IPS-11a (cell line): ENCODE results near the gene EML4.
"Not testable (repeated sequence)": the region's sequence is repeated elsewhere in the genome, so short reads cannot be mapped to it uniquely, and the experiment has no call there.

Source experiments
- H3K4me3 ChIP-seq: one replicate; pipeline ENCODE4 v1.5.1; 2013; ENCODE audit warnings: low read depth, low read length, control low read depth

The EML4 gene

GRCh38 chr2:42248846-42249245 lies 79.7 kb downstream of the EML4 start:
- no peak overlapping the region for H3K4me3 ChIP-seq

GRCh38 chr2:42249284-42249683 lies 80.1 kb downstream of the EML4 start:
- no peak overlapping the region for H3K4me3 ChIP-seq

DNA sequence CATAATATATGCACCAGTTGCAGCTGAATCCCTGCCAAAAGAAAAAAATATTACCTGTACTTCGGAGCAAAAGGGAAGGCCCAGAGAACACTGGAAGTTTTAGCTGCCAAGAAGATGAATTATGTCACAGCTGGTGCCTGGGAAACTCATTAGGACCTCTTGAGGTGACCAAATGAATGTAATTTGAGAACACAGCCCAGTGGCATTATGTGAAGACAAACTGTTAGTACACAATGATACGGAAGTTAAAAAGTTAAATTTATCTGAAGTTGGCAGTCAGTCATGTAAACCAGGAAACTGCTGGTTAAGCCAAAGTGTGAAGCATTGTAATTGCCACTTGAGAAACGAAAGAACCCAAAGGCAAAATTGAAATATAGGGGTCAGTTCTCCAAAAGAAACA lies 80.7 kb downstream of the EML4 start:
- H3K4me3 ChIP-seq = no peak overlapping the region

GRCh38 chr2:42250925-42251324 lies 81.8 kb downstream of the EML4 start:
- H3K4me3 ChIP-seq = no peak overlapping the region

- H3K4me3 ChIP-seq = no peak overlapping the region
Measured at GRCh38 chr2:42252464-42252863, 83.3 kb downstream of the EML4 start.

GRCh38 chr2:42254186-42254895 lies 85.2 kb downstream of the EML4 start:
- no peak overlapping the region for H3K4me3 ChIP-seq

GRCh38 chr2:42256505-42256904 lies 87.4 kb downstream of the EML4 start:
- no peak overlapping the region for H3K4me3 ChIP-seq

DNA sequence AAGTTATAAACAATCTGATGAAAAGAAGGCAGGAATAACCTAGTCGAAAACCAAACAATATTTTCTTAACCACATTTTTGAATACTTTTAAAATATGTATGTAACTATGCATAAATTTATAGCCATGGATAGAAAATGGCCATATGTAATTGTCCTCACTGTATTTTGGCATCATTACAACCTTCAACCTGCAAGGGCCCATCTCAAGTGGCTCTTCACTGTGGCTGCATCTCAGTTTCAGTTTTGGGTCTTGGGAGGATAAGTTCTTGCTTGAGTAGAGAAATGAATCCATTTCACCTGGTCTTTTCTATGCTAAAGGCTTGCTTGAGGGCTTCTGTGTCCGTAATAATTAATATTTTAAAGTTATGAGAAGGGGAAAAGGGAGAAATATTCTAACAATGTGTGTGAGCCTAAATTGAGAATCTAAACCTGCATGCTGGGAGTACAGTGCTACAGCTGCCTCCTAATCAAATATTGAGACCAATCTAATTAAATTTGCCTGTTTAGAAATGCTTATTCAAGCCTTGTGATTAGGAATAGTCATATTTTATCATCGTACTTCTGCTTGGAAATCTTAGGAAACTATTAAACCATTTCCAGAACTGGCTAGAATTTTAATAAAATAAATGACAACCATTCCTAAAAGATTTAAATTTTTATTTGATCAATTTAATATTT lies 92.5 kb downstream of the EML4 start:
- H3K4me3 ChIP-seq = no peak overlapping the region

DNA sequence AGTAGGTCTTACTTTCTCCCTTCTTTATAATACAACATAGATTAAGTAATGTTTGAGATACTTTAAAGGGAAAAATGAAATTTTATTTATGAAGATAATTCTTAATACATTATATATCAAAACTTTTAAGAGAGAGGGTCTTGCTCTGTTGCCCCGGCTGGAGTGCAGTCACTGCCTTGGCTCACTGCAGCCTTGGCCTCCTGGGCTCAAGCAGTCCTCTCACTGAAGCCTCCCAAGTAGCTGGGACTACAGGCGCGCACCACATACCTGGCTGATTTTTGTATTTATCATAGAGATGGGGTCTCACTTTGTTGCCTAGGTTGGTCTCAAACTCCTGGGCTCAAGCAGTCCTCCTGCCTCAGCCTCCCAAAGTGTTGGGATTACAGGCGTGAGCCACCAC lies 97.1 kb downstream of the EML4 start:
- no peak overlapping the region for H3K4me3 ChIP-seq

- H3K4me3 ChIP-seq = no peak overlapping the region
Measured at GRCh38 chr2:42267530-42267929, 98.4 kb downstream of the EML4 start.

GRCh38 chr2:42268528-42269151 lies 99.5 kb downstream of the EML4 start:
- H3K4me3 ChIP-seq = no peak overlapping the region

GRCh38 chr2:42270757-42271156 lies 101.6 kb downstream of the EML4 start:
- no peak overlapping the region for H3K4me3 ChIP-seq

DNA sequence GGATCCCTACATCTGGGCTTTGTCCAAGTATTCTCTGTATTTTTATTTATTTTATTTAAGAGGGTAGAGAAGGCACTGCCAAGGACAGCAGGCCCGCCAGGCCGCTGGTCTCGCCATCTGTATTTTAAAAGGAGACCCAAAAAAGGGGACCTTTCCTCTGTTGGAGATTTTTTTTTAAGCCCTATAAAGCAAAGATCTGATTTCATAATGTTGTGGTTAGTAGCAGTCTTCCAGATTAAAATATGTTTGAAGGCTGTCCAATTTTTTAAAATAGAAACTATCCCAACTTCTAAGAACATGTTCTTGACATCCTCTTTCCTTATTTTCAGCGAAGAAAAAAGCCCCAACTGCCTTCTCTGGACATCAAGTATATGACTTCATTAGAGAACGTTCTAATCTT lies 102.1 kb downstream of the EML4 start:
- H3K4me3 ChIP-seq = not testable (repeated sequence)

GRCh38 chr2:42274863-42275262 lies 105.7 kb downstream of the EML4 start:
- H3K4me3 ChIP-seq = no peak overlapping the region

DNA sequence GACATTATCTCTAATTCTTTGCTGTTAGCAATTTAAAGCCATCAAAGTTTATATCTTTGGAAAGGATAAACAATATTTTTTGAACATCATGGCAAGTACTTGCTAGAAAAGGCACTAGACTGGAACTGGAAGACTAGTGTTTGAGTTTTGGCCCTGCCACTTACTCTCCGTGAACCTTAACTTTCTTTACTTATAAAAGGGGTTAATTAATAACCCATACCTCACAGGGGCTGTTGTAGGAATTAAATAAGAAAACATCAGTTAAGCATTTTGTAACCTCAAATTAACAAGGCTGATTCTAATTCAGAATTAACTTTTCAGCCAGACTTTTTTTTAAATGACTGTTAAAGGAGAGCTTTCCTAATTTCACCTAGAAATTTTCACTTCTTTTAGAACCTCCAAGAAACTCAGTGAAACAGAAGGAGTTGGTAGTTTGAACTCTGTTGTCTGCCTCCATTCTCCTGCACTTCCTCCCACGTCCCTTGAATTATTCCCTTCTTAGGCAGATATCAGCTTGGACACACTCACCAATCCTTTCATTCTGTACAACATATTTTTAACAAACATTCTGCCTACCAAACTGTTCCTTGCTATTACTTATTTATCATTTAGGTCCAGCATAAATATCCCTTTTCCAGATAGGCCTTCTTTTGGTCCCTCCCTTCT lies 112.4 kb downstream of the EML4 start:
- H3K4me3 ChIP-seq = no peak overlapping the region

DNA sequence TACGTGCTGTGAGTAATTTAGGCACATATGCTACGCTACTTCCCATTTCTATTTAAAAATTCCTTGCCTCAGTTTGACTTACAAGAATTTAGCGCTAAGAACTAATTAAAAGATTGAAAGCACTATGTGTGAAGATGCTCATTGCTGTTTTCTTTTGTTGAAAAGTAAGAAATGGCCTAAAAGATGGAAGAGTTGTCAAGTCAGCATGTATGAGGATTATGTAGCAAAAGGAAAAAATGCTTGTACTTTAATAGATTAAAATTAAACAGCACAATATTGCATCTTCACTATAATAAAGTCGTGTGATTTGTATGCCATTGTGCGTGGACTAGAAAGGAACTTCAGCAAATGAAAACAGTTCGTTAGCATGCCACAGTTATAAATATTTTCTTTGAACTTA lies 114.9 kb downstream of the EML4 start:
- H3K4me3 ChIP-seq = no peak overlapping the region

- no peak overlapping the region for H3K4me3 ChIP-seq
Measured at GRCh38 chr2:42286268-42286946, 117.3 kb downstream of the EML4 start.

- H3K4me3 ChIP-seq = no peak overlapping the region
Measured at GRCh38 chr2:42288811-42289210, 119.7 kb downstream of the EML4 start.

- H3K4me3 ChIP-seq = no peak overlapping the region
Measured at GRCh38 chr2:42289222-42289621, 120.1 kb downstream of the EML4 start.

- no peak overlapping the region for H3K4me3 ChIP-seq
Measured at GRCh38 chr2:42290005-42290404, 120.9 kb downstream of the EML4 start.

DNA sequence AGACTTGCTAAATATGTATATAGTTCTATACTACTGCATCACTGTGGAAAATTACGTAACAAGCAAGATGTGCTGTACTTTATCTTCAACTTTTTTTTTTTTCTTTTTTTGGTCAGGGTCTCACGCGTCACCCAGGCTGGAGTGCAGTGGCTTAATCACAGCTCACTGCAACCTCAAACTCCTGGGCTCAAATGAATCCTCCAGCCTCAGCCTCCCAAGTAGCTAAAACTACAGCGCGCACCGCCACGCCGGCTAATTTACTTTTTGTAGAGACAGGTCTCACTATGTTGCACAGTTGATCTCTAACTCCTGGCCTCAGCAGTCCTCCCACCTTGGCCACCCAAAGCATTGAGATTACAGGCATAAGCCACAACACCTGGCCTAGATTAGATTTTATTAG lies 123.9 kb downstream of the EML4 start:
- H3K4me3 ChIP-seq = no peak overlapping the region
